ENCODE results near the gene MEIKIN. TPM values are rescaled to one million over a fixed set of nuclear protein-coding genes. Genes with fewer than 3 reads are reported as not detected.

The MEIKIN gene
- total and polyA plus RNA-seq, 2 of the 13 experiments (the other 11 are each of a cell fraction or from before 2014, with no cell fraction given) = not detected

GRCh38 chr5:131796793-131797693 lies 148.4 kb downstream of the MEIKIN start, which contains the start of gene FNIP1 (continued):
- TF ChIP-seq ZNF333 (CRISPR knock-in tag; IDR thresholded peaks at IDR 0.05; ENCODE audit: borderline replicate concordance) = peak; percentile 48; the same call in 1 of the 2 replicates
- no peak for TF ChIP-seq ZNF432 (CRISPR knock-in tag; IDR thresholded peaks at IDR 0.05; ENCODE audit: borderline replicate concordance)
- peak; percentile 96; the same call in 1 of the 2 replicates for TF ChIP-seq ZNF556 (CRISPR knock-in tag; IDR thresholded peaks at IDR 0.05; ENCODE audit: borderline replicate concordance)
- peak; percentile 26; the same call in 1 of the 2 replicates for TF ChIP-seq RAD21 (CRISPR knock-in tag; IDR thresholded peaks at IDR 0.05)
- peak; percentile 85 for TF ChIP-seq RXRA (CRISPR knock-in tag; IDR thresholded peaks at IDR 0.05)
- TF ChIP-seq NFIB (CRISPR knock-in tag; IDR thresholded peaks at IDR 0.05; ENCODE audit: borderline replicate concordance) = no peak
- peak; percentile 99 for TF ChIP-seq TAF1 (CRISPR knock-in tag; IDR thresholded peaks at IDR 0.05)
- TF ChIP-seq TEAD2 (CRISPR knock-in tag; IDR thresholded peaks at IDR 0.05) = no peak
- TF ChIP-seq NFKBIZ (CRISPR knock-in tag; IDR thresholded peaks at IDR 0.05) = peak; percentile 44; the same call in 1 of the 2 replicates
- 0 out of 2 replicates have a peak, but pooled peaks have one; percentile 67 for TF ChIP-seq ZNF446 (CRISPR knock-in tag; IDR thresholded peaks at IDR 0.05)
- TF ChIP-seq HNF4G (IDR thresholded peaks at IDR 0.05; ENCODE audit: borderline replicate concordance, low read depth, low read length) = no peak
- peak; percentile 92 for TF ChIP-seq HNF4G (CRISPR knock-in tag; IDR thresholded peaks at IDR 0.05; ENCODE audit: borderline replicate concordance, low read depth)
- no peak; the same call in 1 of the 2 replicates for TF ChIP-seq FOXA3 (CRISPR knock-in tag; IDR thresholded peaks at IDR 0.05)
- TF ChIP-seq ISL2 (CRISPR knock-in tag; IDR thresholded peaks at IDR 0.05) = peak; percentile 44
- TF ChIP-seq PAX8 (CRISPR knock-in tag; IDR thresholded peaks at IDR 0.05; ENCODE audit: borderline replicate concordance) = 0 out of 2 replicates have a peak, but pooled peaks have one; percentile 47
- TF ChIP-seq, protein P1, sequence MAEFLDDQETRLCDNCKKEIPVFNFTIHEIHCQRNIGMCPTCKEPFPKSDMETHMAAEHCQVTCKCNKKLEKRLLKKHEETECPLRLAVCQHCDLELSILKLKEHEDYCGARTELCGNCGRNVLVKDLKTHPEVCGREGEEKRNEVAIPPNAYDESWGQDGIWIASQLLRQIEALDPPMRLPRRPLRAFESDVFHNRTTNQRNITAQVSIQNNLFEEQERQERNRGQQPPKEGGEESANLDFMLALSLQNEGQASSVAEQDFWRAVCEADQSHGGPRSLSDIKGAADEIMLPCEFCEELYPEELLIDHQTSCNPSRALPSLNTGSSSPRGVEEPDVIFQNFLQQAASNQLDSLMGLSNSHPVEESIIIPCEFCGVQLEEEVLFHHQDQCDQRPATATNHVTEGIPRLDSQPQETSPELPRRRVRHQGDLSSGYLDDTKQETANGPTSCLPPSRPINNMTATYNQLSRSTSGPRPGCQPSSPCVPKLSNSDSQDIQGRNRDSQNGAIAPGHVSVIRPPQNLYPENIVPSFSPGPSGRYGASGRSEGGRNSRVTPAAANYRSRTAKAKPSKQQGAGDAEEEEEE (CRISPR knock-in tag; IDR thresholded peaks at IDR 0.05; ENCODE audit: borderline replicate concordance) = no peak
- TF ChIP-seq MAFG (CRISPR knock-in tag; IDR thresholded peaks at IDR 0.05) = no peak
- TF ChIP-seq HOXA3 (CRISPR knock-in tag; IDR thresholded peaks at IDR 0.05) = peak; percentile 75
- no peak; the same call in none of the 2 replicates for TF ChIP-seq ZNF629 (CRISPR knock-in tag; conservative IDR thresholded peaks at IDR 0.05)
- TF ChIP-seq SP5 (CRISPR knock-in tag; IDR thresholded peaks at IDR 0.05; ENCODE audit: borderline replicate concordance, low read depth) = peak; percentile 82; the same call in 1 of the 2 replicates
- TF ChIP-seq KDM2A (CRISPR knock-in tag; IDR thresholded peaks at IDR 0.05; ENCODE audit: borderline replicate concordance, low read depth) = peak; percentile 81; the same call in 1 of the 2 replicates
- TF ChIP-seq ZNF512B (CRISPR knock-in tag; IDR thresholded peaks at IDR 0.05; ENCODE audit: borderline replicate concordance) = 0 out of 2 replicates have a peak, but pooled peaks have one; percentile 62
- TF ChIP-seq RFX5 (IDR thresholded peaks at IDR 0.05; ENCODE audit: low read depth, low read length) = no peak
- TF ChIP-seq NR3C1 (CRISPR knock-in tag; IDR thresholded peaks at IDR 0.05) = no peak
- TF ChIP-seq CEBPG (CRISPR knock-in tag; IDR thresholded peaks at IDR 0.05) = peak; percentile 17; the same call in 1 of the 2 replicates
- no peak; the same call in 1 of the 2 replicates for TF ChIP-seq ZNF790 (CRISPR knock-in tag; IDR thresholded peaks at IDR 0.05; ENCODE audit: borderline replicate concordance)
- peak; percentile 89; the same call in 1 of the 2 replicates for TF ChIP-seq NFKB2 (CRISPR knock-in tag; IDR thresholded peaks at IDR 0.05; ENCODE audit: borderline replicate concordance)
